HG02610 (cell line): Measurements from ENCODE around the gene NR1H3.
A peak's percentile ranks its signal among the peaks of the same experiment; 100 is the strongest.
"Not testable (repeated sequence)": the region's sequence is repeated elsewhere in the genome, so short reads cannot be mapped to it uniquely, and the experiment has no call there.

Experiments used
- ATAC-seq: cut with Tn5 transposase; IDR thresholded peaks from one replicate; pipeline ENCODE4 v1.9.1; 2021; ENCODE audit warnings: mild to moderate bottlenecking, moderate library complexity; ENCODE audit not compliant: unreplicated experiment

NR1H3 gene

GRCh38 chr11:47257517-47258316 lies at the start of gene NR1H3:
NR1H3 (plus strand) TSS chr11:47257996; CDS start chr11:47259217, 1,221 bp downstream.
- ATAC-seq: no peak

GRCh38 chr11:47208008-47208552 lies 49.7 kb upstream of the NR1H3 start:
- ATAC-seq: not testable (repeated sequence)

DNA sequence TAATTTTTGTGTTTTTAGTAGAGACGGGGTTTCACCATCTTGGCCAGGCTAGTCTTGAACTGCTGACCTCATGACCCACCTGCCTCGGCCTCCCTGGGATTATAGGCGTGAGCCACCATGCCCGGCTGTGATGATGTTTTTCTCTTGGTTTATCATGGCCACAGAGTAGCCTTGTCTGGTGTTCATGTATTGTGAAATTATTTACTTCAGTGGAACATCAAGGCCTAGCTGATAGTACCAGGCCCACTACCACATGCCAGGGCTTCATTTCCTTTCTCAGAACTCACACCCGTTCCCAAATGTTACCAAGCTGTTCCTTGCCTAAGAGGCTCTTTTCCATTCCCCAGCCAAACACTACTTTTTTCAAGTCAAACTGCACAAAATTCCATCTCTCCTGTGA lies 49.2 kb upstream of the NR1H3 start:
- ATAC-seq: no peak

DNA sequence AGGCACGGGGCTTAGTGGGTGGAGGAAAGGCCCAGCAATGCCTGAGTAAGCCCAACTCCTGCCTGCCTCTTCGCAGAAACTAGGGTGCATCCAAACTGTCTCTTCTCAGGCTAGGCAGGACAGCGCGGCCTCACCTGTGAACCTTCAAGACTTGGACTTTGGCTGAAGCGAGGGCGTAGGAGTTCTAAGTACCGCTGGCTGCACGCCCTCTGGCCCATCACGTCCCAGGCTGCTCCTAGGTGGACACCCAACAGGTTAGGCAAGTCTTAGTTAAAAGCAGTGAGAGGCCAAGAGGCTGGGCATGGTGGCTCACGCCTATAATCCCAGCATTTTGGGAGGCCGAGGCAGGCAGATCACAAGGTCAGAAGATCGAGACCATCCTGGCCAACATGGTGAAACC lies 44.9 kb upstream of the NR1H3 start:
- ATAC-seq: no peak

DNA sequence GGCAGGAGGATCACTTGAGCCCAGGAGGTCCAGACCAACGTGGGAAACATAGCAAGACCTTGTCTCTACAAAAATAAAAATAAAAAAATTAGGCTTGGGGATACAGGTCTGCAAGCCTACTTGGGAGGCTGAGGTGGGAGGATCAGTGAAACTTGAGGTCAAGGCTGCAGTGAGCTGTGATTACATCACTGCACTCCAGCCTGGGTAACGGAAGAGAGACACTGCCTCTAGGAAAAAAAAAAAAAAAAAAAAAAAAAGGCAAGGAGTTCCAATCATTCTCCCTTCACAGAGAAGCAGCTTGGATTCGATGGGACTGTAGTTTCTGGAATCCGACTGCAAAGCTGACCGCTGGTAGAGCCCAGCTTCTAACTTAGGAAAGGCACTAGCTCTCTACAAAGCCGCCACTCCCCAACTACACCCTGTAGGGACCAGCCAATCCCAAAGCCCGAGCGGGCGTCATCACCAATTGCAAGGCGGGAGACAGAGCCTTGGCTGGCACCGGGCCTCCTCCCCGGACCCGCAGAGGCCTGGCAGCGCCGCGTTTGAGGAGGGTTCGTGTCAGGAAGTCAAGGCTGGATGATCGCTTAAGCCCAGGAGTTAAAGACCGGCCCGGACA lies 43.7 kb upstream of the NR1H3 start:
- peak; percentile 39 for ATAC-seq

DNA sequence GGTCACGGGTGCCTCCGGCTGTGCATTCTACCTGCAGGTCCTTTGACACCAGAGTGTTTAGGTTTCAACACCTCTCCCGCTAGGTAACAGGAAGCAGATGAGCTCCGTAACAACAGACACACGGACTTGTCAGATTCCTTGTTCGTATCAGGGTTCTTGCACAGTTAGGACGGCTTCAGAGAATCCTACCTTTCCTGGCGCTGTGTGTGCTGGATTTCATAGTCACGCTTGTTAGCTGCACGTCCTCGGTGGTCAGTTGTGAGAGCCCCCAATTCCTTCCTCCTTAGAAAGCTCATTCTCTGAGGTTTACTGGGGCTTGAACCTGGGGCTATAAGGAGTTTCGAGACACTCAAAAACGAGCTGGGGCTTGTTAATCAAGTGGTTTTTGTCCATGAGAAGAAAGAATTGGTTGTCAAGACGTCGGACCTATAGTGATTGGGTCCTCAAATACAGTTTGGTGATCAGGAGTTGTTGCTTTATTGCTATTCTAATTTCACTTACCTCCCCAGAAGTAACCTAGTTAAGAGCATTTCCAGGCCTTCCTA lies 42.4 kb upstream of the NR1H3 start:
- ATAC-seq: no peak

- ATAC-seq: peak; percentile 45
These were observed 41.5 kb upstream of the NR1H3 start for GRCh38 chr11:47216121-47216798.

GRCh38 chr11:47220401-47220821 lies 37.4 kb upstream of the NR1H3 start:
- ATAC-seq: no peak

DNA sequence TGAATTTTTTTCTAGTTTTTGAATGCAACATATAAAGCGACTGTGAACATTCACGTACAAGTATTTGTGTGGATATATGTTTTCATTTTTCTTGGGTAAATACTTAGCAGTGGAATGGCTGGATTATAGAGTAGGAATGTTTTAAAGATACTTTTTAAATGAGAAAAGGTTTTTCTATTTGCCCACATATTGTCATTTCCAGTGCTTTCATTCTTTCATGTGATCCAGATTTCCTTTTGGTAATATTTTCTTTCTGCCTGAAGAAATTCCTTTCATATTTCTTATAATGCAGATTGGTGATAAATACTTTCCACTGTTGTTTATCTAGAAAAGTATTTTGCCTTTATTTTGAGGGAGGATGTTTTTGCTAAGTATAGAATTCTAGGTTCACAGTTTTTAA lies 35.1 kb upstream of the NR1H3 start:
- ATAC-seq: no peak

DNA sequence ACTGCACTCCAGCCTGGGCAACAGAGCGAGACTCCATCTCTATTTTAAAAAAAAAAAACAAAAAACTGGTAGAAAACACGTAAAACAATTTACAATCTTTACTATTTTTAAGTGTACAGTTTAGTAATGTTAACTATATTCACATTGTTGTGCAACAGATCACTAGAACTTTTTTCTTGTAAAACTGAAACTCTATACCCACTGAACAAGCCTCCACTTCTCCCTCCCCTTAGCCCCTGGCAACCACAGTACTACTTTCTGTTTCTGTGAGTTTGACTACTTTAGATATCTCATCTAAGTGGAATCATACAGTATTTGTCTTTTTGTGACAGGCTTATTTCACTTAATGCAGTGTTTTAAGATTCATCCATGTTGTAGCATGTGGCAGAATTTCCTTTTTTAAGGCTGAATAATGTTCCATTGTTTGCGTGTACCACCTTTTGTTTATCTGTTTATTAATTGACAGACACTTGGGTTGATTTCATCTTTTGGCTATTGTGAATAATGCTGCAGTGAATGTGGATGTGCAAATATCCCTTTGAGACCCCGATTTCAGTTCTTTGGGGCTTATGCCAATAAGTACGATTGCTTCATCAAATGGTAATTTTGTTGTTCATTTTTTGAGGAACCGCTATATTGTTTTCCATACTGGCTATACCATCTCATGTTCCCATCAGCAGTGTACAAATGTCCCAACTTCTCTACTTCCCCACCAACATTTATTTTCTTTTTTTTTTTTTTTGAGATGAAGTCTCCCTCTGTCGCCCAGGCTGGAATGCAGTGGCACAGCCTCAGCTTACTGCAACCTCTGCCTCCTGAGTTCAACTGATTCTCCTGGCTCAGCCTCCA lies 32.0 kb upstream of the NR1H3 start:
- peak; percentile 96 for ATAC-seq

GRCh38 chr11:47229161-47229560 lies 28.6 kb upstream of the NR1H3 start:
- ATAC-seq: no peak

- ATAC-seq: no peak
These were observed 24.7 kb upstream of the NR1H3 start for GRCh38 chr11:47233051-47233450.

DNA sequence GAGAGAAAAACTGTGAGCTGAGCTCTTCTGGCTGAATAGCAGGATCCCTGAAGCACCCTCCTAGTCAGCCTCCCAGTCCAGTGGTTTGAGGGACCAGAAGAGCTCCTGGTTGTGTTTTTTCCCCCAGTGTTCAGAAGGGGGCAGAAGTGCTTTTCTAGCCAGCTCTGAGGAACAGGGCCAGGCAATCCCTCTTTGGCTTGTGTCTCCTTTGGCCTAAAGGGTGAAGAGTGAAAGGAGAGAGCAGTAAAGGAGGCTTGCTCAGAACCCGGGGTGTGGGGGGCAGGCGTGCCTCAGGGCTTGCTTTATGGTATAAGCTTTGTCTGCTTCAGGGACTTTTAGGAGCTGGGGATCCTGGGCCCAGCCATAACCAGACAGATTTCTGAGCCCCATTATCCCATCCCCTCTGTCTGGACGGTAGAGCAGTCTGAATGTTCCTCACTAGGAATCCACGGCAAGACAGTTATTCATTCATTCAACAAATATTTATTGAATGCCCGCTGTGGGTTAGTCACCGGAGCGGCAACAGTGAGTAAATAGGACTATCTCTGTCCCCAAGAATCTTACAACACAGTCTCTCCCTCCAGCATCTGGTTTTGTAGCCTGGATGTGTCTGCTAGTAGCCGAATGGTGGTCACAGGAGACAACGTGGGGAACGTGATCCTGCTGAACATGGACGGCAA lies 23.7 kb upstream of the NR1H3 start:
- ATAC-seq: no peak

GRCh38 chr11:47234669-47235100 lies 23.1 kb upstream of the NR1H3 start:
- ATAC-seq: no peak

DNA sequence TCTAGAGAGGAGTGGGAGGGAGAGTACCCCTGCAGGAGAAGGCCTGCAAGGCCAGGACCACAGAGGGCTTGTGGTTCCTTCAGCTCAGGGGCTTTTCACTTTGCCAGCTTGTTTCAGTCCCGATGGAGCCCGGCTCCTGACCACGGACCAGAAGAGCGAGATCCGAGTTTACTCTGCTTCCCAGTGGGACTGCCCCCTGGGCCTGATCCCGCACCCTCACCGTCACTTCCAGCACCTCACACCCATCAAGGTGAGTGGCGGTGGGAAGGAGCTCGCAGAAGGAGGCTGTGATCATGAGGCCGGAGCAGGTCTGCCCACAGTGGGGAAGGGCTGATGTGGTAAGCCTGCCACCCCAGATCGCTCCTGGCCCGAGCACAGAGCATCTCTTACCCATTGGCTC lies 22.6 kb upstream of the NR1H3 start:
- no peak for ATAC-seq

- ATAC-seq: no peak
These were observed 21.3 kb upstream of the NR1H3 start for GRCh38 chr11:47236482-47236881.

DNA sequence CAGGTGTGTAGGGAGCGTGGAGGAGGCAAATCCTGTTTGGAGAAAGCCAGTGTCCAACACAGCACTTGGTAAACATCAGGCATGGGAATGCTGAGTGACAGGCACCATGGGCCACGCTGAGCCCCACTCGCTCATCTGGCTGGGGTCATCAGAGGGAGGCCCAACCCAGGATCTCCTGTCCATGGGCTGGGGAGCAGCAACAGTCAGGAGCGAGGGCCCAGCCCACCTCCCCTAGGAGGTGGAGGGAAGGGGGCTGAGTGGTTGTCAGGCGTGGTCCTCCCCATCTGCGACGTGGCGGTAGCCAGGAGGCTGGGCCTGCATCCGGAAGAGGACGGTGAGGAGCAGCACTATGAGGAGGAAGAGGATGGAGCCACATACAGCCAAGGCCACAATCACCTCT lies 17.9 kb upstream of the NR1H3 start:
- no peak for ATAC-seq

DNA sequence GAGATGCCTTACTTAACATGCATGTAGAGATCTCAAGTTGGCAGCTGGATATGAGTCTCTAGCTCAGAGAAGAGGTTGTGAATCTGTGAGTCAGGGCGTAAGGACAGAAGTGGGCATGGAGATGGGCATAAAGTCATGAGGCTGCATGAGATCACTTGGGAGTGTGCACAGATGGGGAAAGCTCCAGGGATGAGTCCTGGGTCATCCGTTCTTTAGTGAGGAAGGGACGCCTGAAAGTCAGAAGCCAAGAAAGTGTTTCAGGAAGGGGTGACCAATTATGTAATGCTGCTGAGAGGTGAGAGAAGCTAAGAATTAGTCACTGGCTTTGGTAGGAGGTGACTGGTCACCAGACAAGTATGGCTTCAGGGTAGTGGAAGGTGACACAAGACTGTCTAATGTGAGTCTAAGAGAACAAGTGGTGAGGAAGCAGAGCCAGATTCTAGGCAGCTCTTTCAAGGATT lies 15.9 kb upstream of the NR1H3 start:
- ATAC-seq: no peak

GRCh38 chr11:47242596-47243192 lies 15.1 kb upstream of the NR1H3 start:
- ATAC-seq: no peak
